CD4-positive, alpha-beta memory T cell (primary cell): ENCODE results near the gene CHRM1. TPM values are rescaled to one million over a fixed set of nuclear protein-coding genes. Genes with fewer than 3 reads are reported as not detected.

ENCODE experiments used
- CTCF ChIA-PET: fragments of 350-600 bp; sonication (Branson Sonifier 250); formaldehyde crosslinking; loops from one replicate; lab custom pipeline; 2021; ENCODE audit warnings: inconsistent platforms; ENCODE audit not compliant: partially characterized antibody; lab: Charles Lee
- POLR2A ChIA-PET: fragments of 350-600 bp; sonication (Branson Sonifier 250); formaldehyde crosslinking; loops from one replicate; lab custom pipeline; 2021; ENCODE audit not compliant: partially characterized antibody; lab: Charles Lee
- DNase-seq, 5 donors: peaks; one replicate each; pipeline versions ENCODE4 v3.0.0 to v3.0.0-alpha.2; 2020 to 2022; ENCODE audit warnings: mixed read lengths in 1 of 5
- H3K27ac ChIP-seq: one replicate; pipeline ENCODE4 v1.7.0; 2013; ENCODE audit warnings: low read depth, low read length
- H3K27me3 ChIP-seq: 2 replicates; pipeline ENCODE4 v1.7.0; 2013; ENCODE audit warnings: mild to moderate bottlenecking, low read length, moderate library complexity; ENCODE audit not compliant: insufficient read depth
- H3K36me3 ChIP-seq: 2 replicates; pipeline ENCODE4 v1.7.0; 2013; ENCODE audit warnings: mild to moderate bottlenecking, low read length, moderate library complexity; ENCODE audit not compliant: insufficient read depth
- H3K4me1 ChIP-seq: 2 replicates; pipeline ENCODE4 v1.7.0; 2013; ENCODE audit warnings: mild to moderate bottlenecking, low read length, moderate library complexity; ENCODE audit not compliant: insufficient read depth
- H3K4me3 ChIP-seq, 2 donors: one replicate each; pipeline ENCODE4 v1.7.0; 2013; ENCODE audit warnings: low read length in 2 of 2, mild to moderate bottlenecking in 1 of 2
- H3K9me3 ChIP-seq, 2 donors: one replicate each; pipeline ENCODE4 v1.7.0; 2013; ENCODE audit warnings: low read length in 2 of 2, control low read depth in 1 of 2; ENCODE audit not compliant: control insufficient read depth in 1 of 2
- H3K27ac Mint-ChIP-seq, 7 donors: one replicate each; pipeline ENCODE4 v1.8.0; 2020 to 2021; ENCODE audit warnings: mixed read lengths in 7 of 7, mild to moderate bottlenecking in 6 of 7, inconsistent platforms in 3 of 7, moderate library complexity in 3 of 7
- H3K27me3 Mint-ChIP-seq, 2 donors: one replicate each; pipeline ENCODE4 v1.8.0; 2020 to 2021; ENCODE audit warnings: mixed read lengths in 2 of 2
- H3K36me3 Mint-ChIP-seq, 2 donors: one replicate each; pipeline ENCODE4 v1.8.0; 2020 to 2021; ENCODE audit warnings: mixed read lengths in 2 of 2, inconsistent platforms in 1 of 2, mild to moderate bottlenecking in 1 of 2
- H3K4me1 Mint-ChIP-seq, 4 donors: one replicate each; pipeline ENCODE4 v1.8.0; 2020 to 2021; ENCODE audit warnings: mixed read lengths in 4 of 4, mild to moderate bottlenecking in 1 of 4
- H3K4me3 Mint-ChIP-seq, 8 donors: one replicate each; pipeline ENCODE4 v1.8.0; 2020 to 2021; ENCODE audit warnings: mixed read lengths in 8 of 8, mild to moderate bottlenecking in 7 of 8, moderate library complexity in 6 of 8, inconsistent platforms in 3 of 8
- H3K9me3 Mint-ChIP-seq, 8 donors: one replicate each; pipeline ENCODE4 v1.8.0; 2020 to 2021; ENCODE audit warnings: mixed read lengths in 8 of 8, mild to moderate bottlenecking in 5 of 8, inconsistent platforms in 3 of 8, moderate library complexity in 1 of 8
- intact Hi-C: fragments of 100-400 bp; cut with micrococcal nuclease; formaldehyde crosslinking; loops from one replicate; pipeline ENCODE4 v1.15.1; 2023
- polyA plus RNA-seq, 2 donors: library from polyadenylated mRNA; unstranded; fragments of 300-500 nt; fragmentation: Illumina TruSeq; gene quantifications; one replicate each; pipeline ENCODE4 v1.2.3, GENCODE V29; 2021
- total RNA-seq, 2 experiments: library from RNA; stranded (reverse); gene quantifications; one replicate each; pipeline ENCODE4 v1.2.3, GENCODE V29; 2021

Gene CHRM1
- total and polyA plus RNA-seq, 4 experiments from 2014 or later, result not detected

DNA sequence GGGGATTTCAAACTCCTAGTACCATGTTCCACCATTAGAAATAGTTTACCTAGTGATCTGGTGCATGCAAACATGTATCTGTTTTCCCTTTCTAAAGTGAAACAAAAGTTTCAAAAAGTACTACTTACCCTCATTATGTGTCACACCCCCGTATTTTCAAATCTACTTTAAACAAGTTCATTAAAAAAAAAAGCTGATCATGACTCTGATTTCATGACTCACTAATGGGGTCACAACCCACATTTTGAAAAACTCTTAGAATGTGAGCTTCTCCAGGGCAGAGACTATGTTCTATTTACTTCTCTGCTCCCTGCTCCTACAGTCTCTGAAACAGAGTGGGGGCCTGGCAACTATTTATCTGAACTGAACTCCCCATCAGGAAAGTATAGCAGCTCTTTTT is 18.2 kb downstream of the CHRM1 start:
- Histone ChIP-seq H3K36me3 (no peaks in the 10 kb centered on the region), H3K4me1 (no peaks in the 10 kb centered on the region), H3K9me3 (no peaks in the 10 kb centered on the region), H3K4me3 (no peak overlapping the region), H3K27ac (no peak overlapping the region), H3K27me3 (no peaks in the 10 kb centered on the region)
- ChIA-PET POLR2A (no interaction called here), CTCF (interaction anchor here (1.0 to 6.1 kb wide), 4 partner anchors 10 to 118 kb away, joined by 3 to 233 read pairs (median 4); partner anchors contain the start of gene SLC22A8)
- Mint-ChIP-seq H3K4me1 (peaks cover 0 to 4% (median 2%) of the 10 kb centered on the region in 4 donors), H3K27me3 (peaks cover 11 to 18% of the 10 kb centered on the region in 2 donors), H3K27ac (no peak overlapping the region), H3K9me3 (no peaks in the 10 kb centered on the region), H3K4me3 (no peak overlapping the region), H3K36me3 (no peaks in the 10 kb centered on the region)
- no peak for DNase-seq
- intact Hi-C loops, result no loop called here

DNA sequence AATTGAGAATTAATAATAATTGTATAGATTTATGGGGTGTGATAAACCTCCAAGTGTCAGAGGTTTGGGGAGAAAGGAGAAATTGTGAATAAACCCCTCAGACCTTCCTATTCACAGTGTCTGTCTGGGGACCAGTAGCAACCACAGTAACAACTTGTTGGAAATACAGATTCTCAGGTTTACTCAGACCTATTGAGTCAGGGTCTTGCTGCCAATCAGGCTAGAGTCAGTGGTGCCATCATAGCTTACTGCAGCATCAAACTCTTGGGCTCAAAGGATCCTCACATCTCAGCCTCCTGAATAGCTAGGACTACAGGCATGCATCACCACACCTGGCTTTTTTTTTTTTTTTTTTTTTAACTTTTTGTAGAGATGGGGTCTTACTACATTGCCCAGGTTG is 23.1 kb downstream of the CHRM1 start:
- intact Hi-C loops, result no loop called here
- no peak overlapping the region for H3K4me3 Mint-ChIP-seq

DNA sequence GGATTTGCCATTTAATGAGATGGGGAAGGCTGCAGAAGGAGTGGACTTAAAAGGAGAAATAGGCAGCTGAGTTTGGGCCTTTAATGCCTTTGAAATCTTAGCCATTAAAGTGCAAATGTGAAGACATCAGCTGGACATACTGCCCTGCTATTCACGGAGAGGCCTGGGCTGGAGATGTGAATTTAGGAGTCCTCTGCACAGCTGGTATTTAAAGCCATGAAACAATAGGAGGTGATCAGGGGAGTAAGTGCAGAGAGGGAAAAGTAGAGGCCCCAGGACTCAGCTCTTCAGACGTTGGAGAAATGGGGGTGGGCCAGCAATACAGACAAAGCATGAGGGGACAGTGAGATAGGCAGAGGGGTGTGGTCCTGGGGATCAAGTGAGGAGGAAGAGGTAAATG is 23.9 kb downstream of the CHRM1 start:
- CTCF ChIA-PET, result interaction anchor here (1.5 to 1.8 kb wide), 2 partner anchors 9 to 127 kb away, joined by 4 to 8 read pairs; no protein-coding TSS in a partner anchor
- peaks cover 0 to 4% (median 1%) of the 10 kb centered on the region in 4 donors for H3K4me1 Mint-ChIP-seq
- H3K9me3 ChIP-seq, result no peaks in the 10 kb centered on the region
- DNase-seq, result no peak
- H3K27ac Mint-ChIP-seq, result peak overlapping the region in 1 of 7 donors; percentile 57
- peaks cover 0 to 2% (median 0%) of the 10 kb centered on the region in 8 donors for H3K9me3 Mint-ChIP-seq
- H3K36me3 ChIP-seq, result no peaks in the 10 kb centered on the region
- H3K4me1 ChIP-seq, result no peaks in the 10 kb centered on the region
- intact Hi-C loops, result no loop called here
- no peak overlapping the region for H3K27ac ChIP-seq
- H3K4me3 ChIP-seq, result no peak overlapping the region
- POLR2A ChIA-PET, result no interaction called here
- H3K27me3 Mint-ChIP-seq, result peaks cover 8 to 13% of the 10 kb centered on the region in 2 donors
- H3K36me3 Mint-ChIP-seq, result no peaks in the 10 kb centered on the region
- no peaks in the 10 kb centered on the region for H3K27me3 ChIP-seq
- no peak overlapping the region for H3K4me3 Mint-ChIP-seq

More for the DNA sequence above, 23.1 kb downstream of the CHRM1 start:
- Histone ChIP-seq H3K9me3 (no peaks in the 10 kb centered on the region), H3K27ac (no peak overlapping the region), H3K27me3 (no peaks in the 10 kb centered on the region), H3K4me1 (no peaks in the 10 kb centered on the region), H3K4me3 (no peak overlapping the region), H3K36me3 (no peaks in the 10 kb centered on the region)
- Mint-ChIP-seq H3K27ac (no peak overlapping the region), H3K36me3 (no peaks in the 10 kb centered on the region), H3K27me3 (peaks cover 8 to 13% of the 10 kb centered on the region in 2 donors), H3K9me3 (no peaks in the 10 kb centered on the region), H3K4me1 (peaks cover 0 to 4% (median 1%) of the 10 kb centered on the region in 4 donors)
- DNase-seq, result no peak
- ChIA-PET POLR2A (no interaction called here), CTCF (interaction anchor here (1.8 kb wide), 1 partner anchor 8 kb away, joined by 8 read pairs; no protein-coding TSS in a partner anchor)

DNA sequence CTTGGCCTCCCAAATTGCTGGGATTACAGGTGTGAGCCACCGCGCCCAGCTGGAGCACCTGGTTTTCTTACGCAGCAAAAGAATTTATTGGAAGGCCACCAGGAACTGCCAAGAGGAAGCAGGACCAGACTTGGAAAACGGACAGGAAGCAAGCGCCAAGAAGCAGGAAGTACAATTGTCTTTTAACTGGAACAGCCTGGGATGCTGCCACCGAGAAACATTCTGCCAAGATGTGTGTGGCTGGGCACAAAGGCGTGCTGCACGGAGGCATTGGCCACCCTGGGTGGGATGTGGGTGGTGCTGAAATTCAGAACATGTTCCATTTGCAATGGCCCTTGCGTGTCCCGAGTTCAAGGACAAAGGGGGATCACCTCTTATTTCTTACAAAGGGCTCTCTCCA is 25.1 kb downstream of the CHRM1 start:
- peaks cover 0 to 3% of the 10 kb centered on the region in 2 donors for H3K36me3 Mint-ChIP-seq
- peaks cover 8 to 9% of the 10 kb centered on the region in 2 donors for H3K27me3 Mint-ChIP-seq
- Histone ChIP-seq H3K27me3 (no peaks in the 10 kb centered on the region), H3K4me3 (no peak overlapping the region), H3K4me1 (no peaks in the 10 kb centered on the region), H3K9me3 (no peaks in the 10 kb centered on the region), H3K36me3 (no peaks in the 10 kb centered on the region), H3K27ac (no peak overlapping the region)
- DNase-seq, result no peak
- H3K4me3 Mint-ChIP-seq, result no peak overlapping the region
- CTCF ChIA-PET, result interaction anchor here (1.5 to 2.1 kb wide), 3 partner anchors 9 to 128 kb away, joined by 4 to 15 read pairs (median 8); no protein-coding TSS in a partner anchor
- H3K4me1 Mint-ChIP-seq, result peaks cover 0 to 5% (median 3%) of the 10 kb centered on the region in 4 donors
- no peak overlapping the region for H3K27ac Mint-ChIP-seq
- POLR2A ChIA-PET, result no interaction called here
- peaks cover 0 to 2% (median 0%) of the 10 kb centered on the region in 8 donors for H3K9me3 Mint-ChIP-seq
- intact Hi-C loops, result no loop called here

DNA sequence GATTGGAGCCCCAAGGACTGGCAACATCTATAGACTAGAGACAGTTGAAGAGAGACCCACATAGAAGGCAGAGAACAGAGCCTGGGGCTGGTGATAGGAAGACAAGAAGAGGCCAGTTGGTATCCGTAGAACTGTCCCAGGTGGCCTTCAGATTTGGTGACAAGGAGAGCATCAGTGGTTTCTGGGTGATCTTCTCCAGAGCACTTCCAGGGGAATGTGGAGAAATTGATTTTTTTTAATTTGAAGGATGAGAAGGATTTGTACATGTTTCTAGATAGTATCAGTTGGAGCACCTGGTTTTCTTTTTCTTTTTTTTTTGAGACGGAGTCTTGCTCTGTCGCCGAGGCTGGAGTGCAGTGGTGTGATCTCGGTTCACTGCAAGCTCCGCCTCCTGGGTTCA is 25.7 kb downstream of the CHRM1 start:
- Histone ChIP-seq H3K4me3 (no peak overlapping the region), H3K27me3 (no peaks in the 10 kb centered on the region), H3K9me3 (no peaks in the 10 kb centered on the region), H3K27ac (no peak overlapping the region), H3K4me1 (no peaks in the 10 kb centered on the region), H3K36me3 (no peaks in the 10 kb centered on the region)
- Mint-ChIP-seq H3K4me1 (peaks cover 0 to 5% (median 3%) of the 10 kb centered on the region in 4 donors), H3K27ac (peak overlapping the region in 1 of 7 donors; percentile 14), H3K9me3 (peaks cover 0 to 2% (median 0%) of the 10 kb centered on the region in 8 donors), H3K36me3 (peaks cover 0 to 3% of the 10 kb centered on the region in 2 donors), H3K4me3 (no peak overlapping the region), H3K27me3 (peaks cover 8 to 9% of the 10 kb centered on the region in 2 donors)
- DNase-seq, result no peak
- intact Hi-C loops, result no loop called here
- ChIA-PET POLR2A (no interaction called here), CTCF (interaction anchor here (2.1 kb wide), 1 partner anchor 10 kb away, joined by 15 read pairs; no protein-coding TSS in a partner anchor)

DNA sequence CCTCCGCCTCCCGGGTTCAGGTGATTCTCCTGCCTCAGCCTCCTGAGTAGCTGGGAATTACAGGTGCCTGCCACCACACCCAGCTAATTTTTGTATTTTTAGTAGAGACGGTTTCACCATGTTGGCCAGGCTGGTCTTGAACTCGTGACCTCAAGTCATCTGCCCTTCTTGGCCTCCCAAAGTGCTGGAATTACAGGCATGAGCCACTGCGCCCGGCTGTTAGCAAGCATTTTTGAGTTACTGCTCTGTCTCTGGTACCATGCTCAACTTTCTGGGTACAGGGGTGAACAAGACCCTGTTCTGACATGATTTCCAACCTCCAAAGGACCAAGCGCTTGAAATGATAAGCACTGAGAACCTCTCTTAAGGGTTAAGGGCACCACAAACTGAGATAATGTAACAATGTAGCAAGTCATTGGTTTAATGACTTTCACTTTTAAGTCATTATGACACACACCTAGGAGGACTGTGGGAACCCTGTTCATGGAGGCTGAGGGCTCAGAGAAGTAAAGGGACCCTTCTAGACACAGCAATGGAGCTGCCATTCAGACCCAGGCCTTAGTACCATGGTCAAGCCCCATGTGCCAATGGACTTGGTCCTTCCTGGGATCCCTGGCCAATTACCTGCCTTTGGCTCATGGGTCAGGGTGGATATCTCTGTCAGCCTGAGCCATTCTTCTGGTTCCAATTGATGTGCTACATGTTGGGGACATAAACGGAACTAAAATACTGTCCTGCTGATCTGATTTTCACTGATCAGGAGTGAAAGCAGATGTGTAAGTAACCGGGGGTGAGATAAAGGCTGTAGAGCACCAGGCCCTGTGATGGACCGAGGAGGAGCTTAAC is 28.9 kb downstream of the CHRM1 start:
- ChIA-PET CTCF (interaction anchor here (0.7 to 0.8 kb wide), 2 partner anchors 9 to 11 kb away, joined by 3 read pairs; no protein-coding TSS in a partner anchor), POLR2A (no interaction called here)
- Histone ChIP-seq H3K4me1 (no peaks in the 10 kb centered on the region), H3K27ac (no peak overlapping the region), H3K9me3 (no peaks in the 10 kb centered on the region), H3K36me3 (peaks cover 21% of the 10 kb centered on the region), H3K27me3 (no peaks in the 10 kb centered on the region), H3K4me3 (no peak overlapping the region)
- Mint-ChIP-seq H3K27ac (peak overlapping the region in 2 of 7 donors; percentile 3 to 13), H3K9me3 (peaks cover 0 to 4% (median 0%) of the 10 kb centered on the region in 8 donors), H3K4me3 (no peak overlapping the region), H3K27me3 (peaks cover 2 to 4% of the 10 kb centered on the region in 2 donors), H3K4me1 (peaks cover 0 to 5% (median 4%) of the 10 kb centered on the region in 4 donors), H3K36me3 (peaks cover 25 to 31% of the 10 kb centered on the region in 2 donors)
- DNase-seq, result no peak
- intact Hi-C loops, result no loop called here
